Amniotic stem cell (primary cell): ENCODE results near the gene CENPO.
A peak's percentile ranks its signal among the peaks of the same experiment; 100 is the strongest.
"Not testable (repeated sequence)": the region's sequence is repeated elsewhere in the genome, so short reads cannot be mapped to it uniquely, and the experiment has no call there.

ENCODE experiments used
- DNase-seq: peaks from one replicate; lab custom pipeline; 2025; lab: John Stamatoyannopoulos, UW

CENPO gene

GRCh38 chr2:24824071-24824588, 30.9 kb downstream of the CENPO start:
- no peak for DNase-seq

- no peak for DNase-seq
Observed at GRCh38 chr2:24824966-24825882, 32.0 kb downstream of the CENPO start.

GRCh38 chr2:24825883-24826772, 32.9 kb downstream of the CENPO start:
- no peak for DNase-seq

DNA sequence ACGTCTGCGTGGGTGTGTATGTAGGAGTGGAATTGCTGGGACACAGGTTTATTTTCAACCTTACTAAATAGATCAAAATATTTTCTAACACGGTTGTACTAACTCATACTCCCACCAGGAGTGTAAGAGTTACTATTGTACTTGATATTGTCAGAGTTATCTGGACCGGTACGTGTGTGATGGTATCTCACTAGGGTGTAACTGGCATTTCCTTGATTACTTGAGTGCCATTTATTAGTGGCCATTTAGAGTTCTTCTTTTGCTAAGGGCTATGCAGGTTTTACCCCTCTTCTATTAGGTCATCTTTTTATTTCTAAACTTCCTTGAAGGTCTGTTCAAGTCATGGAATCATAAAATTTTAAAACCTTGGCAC, 33.5 kb downstream of the CENPO start:
- no peak for DNase-seq

- DNase-seq: peak; percentile 74
Observed at GRCh38 chr2:24827321-24828237, 34.4 kb downstream of the CENPO start.

DNA sequence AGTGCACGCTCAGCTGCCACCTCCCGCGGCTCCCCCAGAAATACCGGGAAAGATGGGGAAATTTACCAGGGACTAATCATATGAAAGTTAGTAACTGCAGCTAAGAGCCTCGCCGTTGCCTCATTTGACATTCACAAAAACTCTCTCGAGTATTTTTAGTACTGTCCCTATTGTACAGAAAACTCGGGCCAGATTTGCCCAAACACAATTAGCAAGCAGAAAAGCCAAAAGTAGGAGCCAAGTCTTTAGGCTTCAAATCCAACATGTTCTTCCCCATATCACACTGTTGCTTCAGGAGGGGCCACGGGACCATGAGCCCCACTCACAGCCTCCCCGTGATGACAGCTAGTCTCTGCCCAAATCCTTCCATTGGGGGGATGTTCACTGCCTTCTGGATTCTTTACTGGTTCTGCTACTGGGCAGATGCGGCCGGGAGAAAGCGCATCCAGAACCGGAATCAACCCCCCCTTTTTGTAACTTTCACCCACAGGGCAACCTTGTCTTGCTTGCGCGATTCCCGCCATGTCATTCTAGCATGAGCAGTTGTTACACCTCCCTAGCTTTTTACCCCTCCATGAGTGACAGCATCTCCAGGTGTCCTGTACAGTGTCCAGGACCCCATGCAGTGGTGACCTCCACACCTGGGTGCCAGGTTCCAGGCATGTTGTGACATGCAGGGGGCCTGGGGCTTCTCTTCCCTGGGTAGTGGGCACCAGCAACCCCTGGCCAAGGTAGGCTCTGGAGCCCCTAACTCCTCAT, 35.2 kb downstream of the CENPO start:
- no peak for DNase-seq

DNA sequence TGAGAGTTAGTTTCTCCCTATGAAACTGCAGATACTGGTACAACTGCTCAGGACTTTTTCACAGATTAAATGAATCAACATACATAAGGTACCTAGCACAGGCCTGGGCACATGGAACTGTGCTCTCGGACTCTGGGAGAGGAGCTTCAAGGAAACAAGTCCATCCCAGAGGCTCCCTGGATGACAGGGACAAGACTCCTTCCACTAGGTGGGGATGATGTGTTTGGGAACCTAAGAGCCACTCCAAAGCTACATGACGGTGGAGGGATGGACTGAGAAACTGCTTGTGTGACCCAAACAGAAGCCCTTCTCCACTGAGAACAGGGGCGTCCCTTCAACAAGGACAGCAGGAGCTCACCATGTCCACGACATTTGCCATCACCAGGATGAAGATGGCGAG, 37.1 kb downstream of the CENPO start:
- DNase-seq: no peak

- DNase-seq: no peak
Observed at GRCh38 chr2:24830786-24831185, 37.6 kb downstream of the CENPO start.

DNA sequence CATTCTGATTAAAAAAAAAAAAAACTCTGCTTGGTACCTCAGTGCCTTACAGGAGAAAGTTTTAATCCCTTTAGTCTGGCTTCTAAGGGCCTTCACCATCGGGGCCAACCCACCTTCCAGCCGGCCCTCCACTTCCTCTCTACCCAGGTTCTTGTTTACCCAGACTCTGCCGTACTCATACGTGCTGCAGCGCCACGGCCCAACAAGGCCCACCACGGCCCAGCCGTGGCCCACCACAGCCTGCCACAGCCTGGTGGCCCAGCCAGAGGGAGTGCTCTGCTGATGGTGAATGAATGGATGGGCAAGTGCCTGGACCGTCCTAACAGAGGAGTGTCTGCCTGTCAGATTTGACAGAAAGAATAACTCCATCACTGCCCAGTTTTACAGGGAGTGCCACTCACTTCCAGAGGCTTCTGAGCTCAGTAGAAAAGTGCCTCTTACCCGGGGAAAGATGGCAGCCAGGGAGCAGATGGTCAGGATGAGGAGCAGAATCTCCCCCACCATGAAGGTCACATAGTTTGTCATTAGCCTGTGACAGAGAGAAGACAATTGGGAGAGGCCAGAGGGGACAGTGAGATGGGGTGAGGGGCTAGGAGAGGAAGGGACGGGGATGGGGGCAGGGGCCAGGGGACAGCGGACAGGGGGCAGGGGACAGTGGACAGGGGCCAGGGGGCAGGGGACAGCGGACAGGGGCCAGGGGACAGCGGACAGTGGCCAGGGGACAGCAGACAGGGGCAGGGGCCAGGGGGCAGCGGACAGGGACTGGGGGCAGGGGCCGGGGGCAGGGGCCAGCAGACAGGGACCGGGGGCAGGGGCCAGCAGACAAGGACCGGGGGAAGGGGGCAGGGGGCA, 38.2 kb downstream of the CENPO start:
- DNase-seq: no peak

- no peak for DNase-seq
Observed at GRCh38 chr2:24832073-24832461, 38.8 kb downstream of the CENPO start.

DNA sequence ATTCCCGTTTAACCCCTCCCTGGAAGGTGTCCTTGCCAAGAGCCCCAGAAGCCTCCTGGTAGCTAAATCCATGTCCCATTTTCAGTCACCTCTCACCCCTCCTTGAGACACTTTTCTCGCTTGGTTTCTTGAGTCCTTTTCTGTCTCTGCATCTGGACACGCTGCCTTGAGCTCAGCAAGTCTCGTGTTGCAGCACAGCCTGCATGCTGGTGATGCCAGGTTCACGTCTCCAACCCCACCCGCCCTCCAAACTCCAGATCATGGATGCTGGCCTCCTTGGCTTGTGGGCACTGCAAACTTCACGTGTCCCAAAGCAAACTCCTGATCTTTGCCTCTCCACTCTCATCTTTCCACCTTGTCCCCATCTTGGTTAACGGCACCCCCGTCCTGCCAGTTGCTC, 39.3 kb downstream of the CENPO start:
- DNase-seq: no peak

DNA sequence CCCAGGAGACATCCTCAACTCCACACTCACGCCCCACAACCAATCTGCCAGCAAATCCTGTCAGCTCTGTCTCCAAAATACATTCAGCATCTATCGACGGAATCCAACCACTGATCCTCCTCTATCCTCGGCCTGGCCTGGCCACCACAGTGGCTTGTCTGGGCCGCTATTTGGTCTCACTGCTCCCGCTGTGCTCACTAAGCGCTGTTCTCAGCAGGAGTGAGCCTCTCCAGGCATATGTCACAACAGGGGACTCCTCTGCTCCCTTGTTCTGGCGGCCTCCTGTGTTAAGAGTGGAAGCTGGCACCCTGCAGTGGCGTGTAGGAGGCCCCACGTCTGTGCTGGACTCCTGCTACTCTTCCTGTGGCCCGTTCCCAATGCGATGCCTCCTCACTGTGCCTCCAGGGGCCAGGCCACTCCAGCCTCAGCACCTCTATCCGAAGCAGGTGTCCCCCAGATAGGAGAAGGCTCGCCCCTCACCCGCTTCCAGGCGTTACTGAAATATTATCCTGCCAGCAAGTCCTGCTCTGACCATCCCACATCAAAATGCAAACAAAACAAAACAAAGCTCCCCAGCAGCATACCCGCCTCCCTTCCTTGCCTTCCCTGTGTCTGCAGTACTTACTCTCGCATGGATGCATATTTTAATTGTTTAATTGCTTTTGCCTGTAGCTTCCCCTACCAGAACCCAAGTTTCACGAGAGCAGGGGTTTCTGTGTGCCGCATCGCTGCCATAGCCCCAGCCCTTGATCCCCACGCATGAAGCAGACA, 39.9 kb downstream of the CENPO start:
- DNase-seq: no peak

DNA sequence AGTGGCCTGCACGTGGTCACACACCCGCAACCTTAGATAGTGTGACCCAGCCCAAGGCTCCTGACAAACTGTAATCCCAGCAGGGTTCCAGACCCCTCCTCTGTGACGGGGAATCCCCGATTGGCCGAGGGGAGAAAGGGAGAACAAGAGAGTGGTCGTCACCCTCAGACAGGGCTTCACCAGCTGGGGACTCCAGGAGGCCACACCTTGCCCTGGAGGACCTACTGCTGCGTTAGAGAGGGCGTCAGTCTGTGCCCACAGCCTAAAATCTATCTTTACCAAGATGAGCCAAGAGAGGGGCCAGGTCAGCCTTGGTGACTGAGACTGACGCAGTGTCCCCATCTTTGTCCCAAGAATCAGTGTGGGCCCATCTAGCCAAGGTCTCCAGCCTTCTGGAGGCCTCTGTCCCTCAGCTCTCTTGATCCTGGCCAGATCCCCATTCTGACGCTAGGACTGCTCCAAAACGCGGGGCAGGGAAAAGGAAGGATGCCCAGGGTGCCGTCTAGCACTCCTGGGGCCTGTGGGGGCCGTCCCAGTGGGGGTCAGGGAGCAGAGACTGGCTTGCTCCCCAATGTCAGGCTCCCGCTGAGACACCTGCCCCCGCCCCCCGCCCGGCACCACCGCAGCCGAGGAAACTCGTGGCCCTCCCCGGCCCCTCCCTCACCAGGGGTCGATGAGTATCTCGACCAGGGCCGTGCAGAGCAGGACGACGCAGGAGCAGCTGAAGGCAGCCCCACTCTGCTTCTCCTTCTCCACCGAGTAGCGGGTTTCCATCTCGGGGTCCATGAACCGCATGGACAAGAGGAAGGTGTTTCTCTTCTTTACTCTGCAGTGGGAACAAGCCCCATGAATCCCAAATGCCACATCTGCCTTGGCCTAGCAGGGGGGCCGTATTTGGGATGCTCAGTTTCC, 40.9 kb downstream of the CENPO start:
- no peak for DNase-seq

GRCh38 chr2:24834733-24835395, 41.6 kb downstream of the CENPO start:
- no peak for DNase-seq

- DNase-seq: not testable (repeated sequence)
Observed at GRCh38 chr2:24835411-24835810, 42.2 kb downstream of the CENPO start.

GRCh38 chr2:24836206-24836605, 43.0 kb downstream of the CENPO start:
- DNase-seq: no peak

- no peak for DNase-seq
Observed at GRCh38 chr2:24836706-24837105, 43.5 kb downstream of the CENPO start.
